GM23338 (cell line): ENCODE data around the gene AADAC. TPM values are rescaled to one million over a fixed set of nuclear protein-coding genes. Genes with fewer than 3 reads are reported as not detected.

Experiments
- ATAC-seq: fragments of 200-7000 bp; cut with Tn5 transposase; 3 replicates; pipeline ENCODE4 v1.9.1; 2020
- DNase-seq: peaks from one replicate; pipeline ENCODE4 v3.0.0-alpha.2; 2015; ENCODE audit warnings: low spot score
- H2AFZ ChIP-seq: fragments of 200-600 bp; sonication (generic); 2 replicates; pipeline ENCODE4 v1.8.0; 2016; ENCODE audit warnings: antibody characterized with exemption, mild to moderate bottlenecking, moderate library complexity
- H3F3A ChIP-seq: fragments of 200-600 bp; sonication (generic); replicated peaks from 2 replicates; pipeline ENCODE4 v1.8.0; 2017; ENCODE audit warnings: antibody characterized with exemption, mixed run types, low read depth
- H3K27ac ChIP-seq: fragments of 200-600 bp; sonication (generic); 2 replicates; pipeline ENCODE4 v1.6.1; 2016; ENCODE audit warnings: low read depth
- H3K27me3 ChIP-seq: fragments of 200-600 bp; sonication (generic); 2 replicates; pipeline ENCODE4 v1.8.0; 2016; ENCODE audit warnings: mild to moderate bottlenecking, mixed run types, moderate library complexity; ENCODE audit not compliant: insufficient read depth
- H3K36me3 ChIP-seq: fragments of 200-600 bp; sonication (generic); 2 replicates; pipeline ENCODE4 v1.8.0; 2016; ENCODE audit warnings: mild to moderate bottlenecking; ENCODE audit not compliant: insufficient read depth
- H3K4me1 ChIP-seq: fragments of 200-600 bp; sonication (generic); 2 replicates; pipeline ENCODE4 v1.8.0; 2016; ENCODE audit warnings: mild to moderate bottlenecking, moderate library complexity; ENCODE audit not compliant: insufficient read depth
- H3K4me2 ChIP-seq: fragments of 200-600 bp; sonication (generic); 2 replicates; pipeline ENCODE4 v1.7.1; 2017; ENCODE audit warnings: mixed run types
- H3K4me3 ChIP-seq: fragments of 200-600 bp; sonication (generic); 2 replicates; pipeline ENCODE4 v1.6.1; 2016; ENCODE audit warnings: mixed run types
- H3K79me2 ChIP-seq: fragments of 200-600 bp; sonication (generic); replicated peaks from 2 replicates; pipeline ENCODE4 v1.8.0; 2017; ENCODE audit warnings: mild to moderate bottlenecking; ENCODE audit not compliant: insufficient read depth
- H3K9me2 ChIP-seq: fragments of 200-600 bp; sonication (generic); 2 replicates; pipeline ENCODE4 v1.8.0; 2017; ENCODE audit not compliant: insufficient read depth
- H4K20me1 ChIP-seq: fragments of 200-600 bp; sonication (generic); replicated peaks from 2 replicates; pipeline ENCODE4 v1.8.0; 2017; ENCODE audit warnings: mild to moderate bottlenecking; ENCODE audit not compliant: insufficient read depth
- H3K27ac Mint-ChIP-seq: 2 replicates; pipeline ENCODE4 v1.8.0; 2020; ENCODE audit warnings: inconsistent platforms, mild to moderate bottlenecking, moderate library complexity, mixed read lengths
- H3K27me3 Mint-ChIP-seq: 3 replicates; pipeline ENCODE4 v1.8.0; 2022; ENCODE audit warnings: low read depth, mild to moderate bottlenecking, moderate library complexity, mixed read lengths, inconsistent platforms; ENCODE audit not compliant: insufficient read depth, poor library complexity
- H3K36me3 Mint-ChIP-seq: 3 replicates; pipeline ENCODE4 v1.8.0; 2021; ENCODE audit warnings: low read depth, mild to moderate bottlenecking, inconsistent platforms, moderate library complexity, mixed read lengths
- H3K4me1 Mint-ChIP-seq: 3 replicates; pipeline ENCODE4 v1.8.0; 2020; ENCODE audit warnings: mild to moderate bottlenecking, inconsistent platforms, mixed read lengths
- H3K4me3 Mint-ChIP-seq: 3 replicates; pipeline ENCODE4 v1.8.0; 2021; ENCODE audit warnings: moderate library complexity, mild to moderate bottlenecking, inconsistent platforms, mixed read lengths
- H3K9me3 Mint-ChIP-seq: 3 replicates; pipeline ENCODE4 v1.8.0; 2020; ENCODE audit warnings: moderate library complexity, mild to moderate bottlenecking, inconsistent platforms, mixed read lengths
- CREB1 ChIP-seq: fragments of 250-450 bp; sonication (Bioruptor Pico); IDR thresholded peaks from 2 replicates; pipeline ENCODE4 v1.5.0; 2020; ENCODE audit warnings: low read depth, mild to moderate bottlenecking, moderate library complexity
- CTCF ChIP-seq, 2 experiments: fragments of 200-600 bp in 1 of 2; sonication (generic) in 1 of 2; conservative IDR thresholded peaks; 2 replicates each; pipeline versions ENCODE4 v1.5.1 to v1.6.1; 2016 to 2017; ENCODE audit warnings: antibody characterized with exemption in 2 of 2, low read depth in 2 of 2, mild to moderate bottlenecking in 2 of 2, moderate library complexity in 1 of 2
- EZH2phosphoT487 ChIP-seq: fragments of 200-600 bp; sonication (generic); IDR thresholded peaks from one replicate; pipeline ENCODE4 v1.8.1; 2018; ENCODE audit warnings: antibody characterized with exemption; ENCODE audit not compliant: unreplicated experiment
- JUNB ChIP-seq: IDR thresholded peaks from one replicate; pipeline ENCODE4 v1.6.1; 2016; ENCODE audit warnings: antibody characterized with exemption; ENCODE audit not compliant: unreplicated experiment
- NANOG ChIP-seq: IDR thresholded peaks from 2 replicates; pipeline ENCODE4 v1.6.1; 2016; ENCODE audit warnings: antibody characterized with exemption, borderline replicate concordance
- POLR2AphosphoS5 ChIP-seq: IDR thresholded peaks from 2 replicates; pipeline ENCODE4 v1.6.1; 2016; ENCODE audit warnings: antibody characterized with exemption, low read depth
- REST ChIP-seq: IDR thresholded peaks from one replicate; pipeline ENCODE4 v1.6.1; 2018; ENCODE audit warnings: antibody characterized with exemption; ENCODE audit not compliant: unreplicated experiment
- STAT1 ChIP-seq: IDR thresholded peaks from one replicate; pipeline ENCODE4 v1.6.1; 2016; ENCODE audit warnings: antibody characterized with exemption; ENCODE audit not compliant: unreplicated experiment
- ZNF114 ChIP-seq: fragments of 250-450 bp; sonication (Bioruptor Pico); IDR thresholded peaks from 2 replicates; pipeline ENCODE4 v1.5.0; 2020; ENCODE audit warnings: mild to moderate bottlenecking, moderate library complexity
- ZNF462 ChIP-seq: fragments of 250-450 bp; sonication (Bioruptor Pico); IDR thresholded peaks from 2 replicates; pipeline ENCODE4 v1.5.0; 2020; ENCODE audit warnings: mild to moderate bottlenecking, moderate library complexity
- polyA plus RNA-seq: library from polyadenylated mRNA; unstranded; fragments of >200 nt; fragmentation: Nextera tagmentation; extraction: Ambion mirVana; gene quantifications from 2 replicates; pipeline ENCODE4 v1.2.1, GENCODE V29; 2016
- total RNA-seq: library from RNA; depleted of rRNA; stranded (reverse); fragments of >200 nt; shearing (Covaris generic); gene quantifications from 2 replicates; pipeline ENCODE4 v1.2.3, GENCODE V29; 2014

The AADAC gene
- total and polyA plus RNA-seq, 2 experiments from 2014 or later = not detected

GRCh38 chr3:151875759-151876158, 61.8 kb downstream of the AADAC start:
- Histone ChIP-seq H3K4me3 (no peak overlapping the region), H3K27ac (no peak overlapping the region), H3F3A (no peaks in the 10 kb centered on the region), H3K4me2 (no peak overlapping the region), H3K79me2 (no peaks in the 10 kb centered on the region), H3K4me1 (no peaks in the 10 kb centered on the region), H3K9me2 (no peaks in the 10 kb centered on the region), H3K27me3 (no peaks in the 10 kb centered on the region), H4K20me1 (no peaks in the 10 kb centered on the region), H2AFZ (no peak overlapping the region; the same call in 1 of the 2 replicates), H3K36me3 (no peaks in the 10 kb centered on the region)
- Mint-ChIP-seq H3K27me3 (no peaks in the 10 kb centered on the region), H3K27ac (no peak overlapping the region; the same call in 1 of the 2 replicates), H3K36me3 (no peaks in the 10 kb centered on the region), H3K4me3 (no peak overlapping the region), H3K4me1 (peaks cover 8% of the 10 kb centered on the region), H3K9me3 (no peaks in the 10 kb centered on the region)
- TF ChIP-seq EZH2phosphoT487 = no peak
- DNase-seq (no peak), ATAC-seq (no peak)

GRCh38 chr3:151877269-151877668, 63.4 kb downstream of the AADAC start:
- H3K27ac ChIP-seq = no peak overlapping the region
- no peaks in the 10 kb centered on the region for H3K9me2 ChIP-seq
- Mint-ChIP-seq H3K9me3 (no peaks in the 10 kb centered on the region), H3K27ac (no peak overlapping the region), H3K4me1 (peaks cover 6% of the 10 kb centered on the region; the same call in 2 of the 3 replicates), H3K4me3 (no peak overlapping the region), H3K27me3 (no peaks in the 10 kb centered on the region), H3K36me3 (no peaks in the 10 kb centered on the region)
- no peak overlapping the region for H3K4me2 ChIP-seq
- no peaks in the 10 kb centered on the region for H3K36me3 ChIP-seq
- H3F3A ChIP-seq = no peaks in the 10 kb centered on the region
- no peaks in the 10 kb centered on the region for H3K79me2 ChIP-seq
- no peaks in the 10 kb centered on the region for H3K4me1 ChIP-seq
- DNase-seq (no peak), ATAC-seq (no peak)
- H3K4me3 ChIP-seq = no peak overlapping the region
- H2AFZ ChIP-seq = no peak overlapping the region
- TF ChIP-seq ZNF114 (CRISPR knock-in tag) (no peak), POLR2AphosphoS5 (no peak), CREB1 (CRISPR knock-in tag) (no peak), ZNF462 (CRISPR knock-in tag) (no peak), REST (no peak), EZH2phosphoT487 (no peak), CTCF (conservative IDR thresholded peaks at IDR 0.05; ENCODE audit: low read depth in 2 of 2) (no peak), JUNB (no peak), NANOG (no peak), STAT1 (no peak)
- no peaks in the 10 kb centered on the region for H3K27me3 ChIP-seq
- H4K20me1 ChIP-seq = no peaks in the 10 kb centered on the region
